ENCODE measurements around the gene UAP1L1.
"Not testable (repeated sequence)": the region's sequence is repeated elsewhere in the genome, so short reads cannot be mapped to it uniquely, and the experiment has no call there.

Gene UAP1L1

GRCh38 chr9:137057545-137057944 is 19.8 kb upstream of the UAP1L1 start:
- no peak for DNase-seq

- DNase-seq = no peak
Observed at GRCh38 chr9:137058521-137059234, 18.6 kb upstream of the UAP1L1 start.

GRCh38 chr9:137062384-137062783 is 14.9 kb upstream of the UAP1L1 start:
- DNase-seq = no peak

GRCh38 chr9:137062798-137063197 is 14.5 kb upstream of the UAP1L1 start:
- not testable (repeated sequence) for DNase-seq

- DNase-seq = no peak
Observed at GRCh38 chr9:137063311-137064026, 13.8 kb upstream of the UAP1L1 start.

- DNase-seq = peak; percentile 68
Observed at GRCh38 chr9:137064027-137064879, 13.1 kb upstream of the UAP1L1 start.

- no peak for DNase-seq
Observed at GRCh38 chr9:137064880-137065164, 12.5 kb upstream of the UAP1L1 start.

GRCh38 chr9:137065336-137065967 is 11.9 kb upstream of the UAP1L1 start:
- no peak for DNase-seq

- no peak for DNase-seq
Observed at GRCh38 chr9:137066096-137066861, 11.0 kb upstream of the UAP1L1 start.

- peak; percentile 91 for DNase-seq
Observed at GRCh38 chr9:137067860-137068538, 9.3 kb upstream of the UAP1L1 start.

GRCh38 chr9:137068539-137069507 is 8.5 kb upstream of the UAP1L1 start:
- DNase-seq = no peak

- DNase-seq = no peak
Observed at GRCh38 chr9:137069508-137070091, 7.7 kb upstream of the UAP1L1 start.

GRCh38 chr9:137070201-137070905 is 7.0 kb upstream of the UAP1L1 start, which contains the start of gene SAPCD2:
SAPCD2 (minus strand) TSS chr9:137070557; CDS start chr9:137070460, 97 bp downstream.
- peak; percentile 85 for DNase-seq

GRCh38 chr9:137070906-137071275 is 6.4 kb upstream of the UAP1L1 start:
- DNase-seq = no peak

GRCh38 chr9:137071282-137071681 is 6.0 kb upstream of the UAP1L1 start:
- no peak for DNase-seq

GRCh38 chr9:137073992-137074399 is 3.3 kb upstream of the UAP1L1 start:
- no peak for DNase-seq

- DNase-seq = no peak
Observed at GRCh38 chr9:137074657-137075274, 2.6 kb upstream of the UAP1L1 start.

- no peak for DNase-seq
Observed at GRCh38 chr9:137075275-137075775, 2.0 kb upstream of the UAP1L1 start.

GRCh38 chr9:137076636-137077009 is 694 bp upstream of the UAP1L1 start:
- no peak for DNase-seq
